Cerebellar nuclear complex (tissue), 1 donor: ENCODE results near the gene LRRD1.
"Not testable (repeated sequence)": the region's sequence is repeated elsewhere in the genome, so short reads cannot be mapped to it uniquely, and the experiment has no call there.

Experiments
- DNase-seq, 2 experiments: peaks; one replicate each; lab custom pipeline; 2025; lab: John Stamatoyannopoulos, UW

Gene LRRD1

DNA sequence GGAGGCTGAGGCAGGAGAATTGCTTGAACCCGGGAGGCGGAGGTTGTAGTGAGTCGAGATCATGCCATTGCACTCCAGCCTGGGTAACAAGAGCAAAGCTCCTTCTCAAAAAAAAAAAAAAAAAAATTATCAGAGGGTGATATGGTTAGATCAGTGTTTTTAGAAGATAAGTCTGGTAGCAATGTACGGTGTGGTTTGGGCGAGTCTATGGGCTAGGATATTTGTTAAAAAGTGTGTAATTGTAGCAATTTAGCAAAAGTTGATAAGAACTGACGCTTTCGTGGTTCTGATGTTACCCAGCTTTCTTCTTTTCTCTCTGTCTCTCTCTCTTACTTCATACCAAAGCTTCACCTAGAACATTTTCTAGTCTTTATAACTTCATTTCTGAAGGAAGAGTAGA, 37.8 kb downstream of the LRRD1 start:
- no peak for DNase-seq

- no peak for DNase-seq
Measured at GRCh38 chr7:92137557-92137956, 41.4 kb downstream of the LRRD1 start.

GRCh38 chr7:92135052-92135889, 43.7 kb downstream of the LRRD1 start:
- no peak for DNase-seq

DNA sequence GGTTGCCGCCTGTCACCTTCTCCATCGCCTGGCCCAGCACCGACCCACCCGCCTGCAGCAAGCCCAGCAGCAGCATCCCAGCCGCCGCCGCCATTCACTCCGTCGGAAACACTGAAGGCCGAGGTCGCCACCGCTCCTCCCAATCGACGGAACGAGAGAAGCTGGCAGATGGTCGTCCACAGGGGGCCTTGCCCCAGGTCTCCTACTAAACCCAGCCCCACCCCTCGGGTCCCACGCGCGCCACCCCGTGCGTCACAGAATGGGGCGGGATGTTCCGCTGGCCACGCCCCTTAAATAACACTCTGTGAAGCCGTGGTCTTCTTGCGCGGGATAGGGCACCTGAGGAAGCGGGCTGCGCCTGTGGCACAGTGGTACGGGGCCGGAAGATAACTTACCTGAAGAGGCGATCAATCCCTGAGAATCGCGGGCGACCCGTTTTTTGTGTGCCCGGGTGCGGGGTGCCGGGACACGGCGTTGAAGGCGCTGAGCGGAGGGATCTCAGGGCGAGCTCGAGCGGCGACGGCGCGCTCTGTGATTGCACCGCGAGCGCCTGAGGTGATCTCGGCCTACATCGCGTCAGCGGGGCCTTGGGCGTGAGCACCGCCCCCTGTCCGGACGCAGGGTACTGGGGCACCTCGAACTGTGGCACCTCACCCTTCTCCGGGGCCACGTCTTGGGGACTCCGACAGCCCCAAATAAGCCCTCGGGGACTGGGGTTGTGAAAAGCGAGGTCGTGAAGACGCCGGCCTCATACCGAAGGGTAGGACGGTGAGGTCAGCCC, 44.5 kb downstream of the LRRD1 start, which contains the start of gene CYP51A1:
Gene CYP51A1 (minus strand): TSS at position 207 of the 781 bp plus-strand sequence. CDS start 113 bp downstream, at position 94.
- peak; percentile 44 to 68 for DNase-seq

DNA sequence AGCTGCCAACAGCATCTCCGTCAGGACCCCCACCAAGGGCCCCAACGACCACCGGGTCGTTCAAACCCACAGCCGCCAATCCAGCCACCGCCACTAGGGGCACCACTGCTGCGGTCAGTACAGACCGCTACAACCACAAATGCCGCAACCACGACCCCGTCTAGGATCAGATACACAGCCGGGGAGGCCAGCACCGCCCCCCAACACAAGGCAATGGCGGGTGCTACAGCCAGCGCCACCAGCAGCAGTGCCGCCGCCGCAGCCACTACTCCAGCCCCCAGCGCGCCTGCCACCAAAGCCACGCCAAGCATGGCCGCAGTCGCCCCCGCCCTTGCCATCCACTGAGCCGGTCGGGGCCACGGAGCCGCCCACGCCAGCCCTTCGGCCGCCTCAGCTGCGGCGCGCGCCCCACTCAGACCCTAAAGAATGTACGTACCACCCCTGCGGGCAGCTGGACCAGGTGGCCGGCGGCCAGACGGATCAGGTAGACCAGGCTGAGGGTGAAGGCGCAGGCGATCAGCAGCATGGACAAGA, 45.1 kb downstream of the LRRD1 start:
- DNase-seq = peak in 1 of 2 experiments; percentile 56

GRCh38 chr7:92133133-92133736, 45.7 kb downstream of the LRRD1 start:
- peak in 1 of 2 experiments; percentile 56 for DNase-seq

- no peak for DNase-seq
Measured at GRCh38 chr7:92131764-92132330, 47.1 kb downstream of the LRRD1 start.

GRCh38 chr7:92131093-92131492, 47.8 kb downstream of the LRRD1 start:
- DNase-seq = no peak

DNA sequence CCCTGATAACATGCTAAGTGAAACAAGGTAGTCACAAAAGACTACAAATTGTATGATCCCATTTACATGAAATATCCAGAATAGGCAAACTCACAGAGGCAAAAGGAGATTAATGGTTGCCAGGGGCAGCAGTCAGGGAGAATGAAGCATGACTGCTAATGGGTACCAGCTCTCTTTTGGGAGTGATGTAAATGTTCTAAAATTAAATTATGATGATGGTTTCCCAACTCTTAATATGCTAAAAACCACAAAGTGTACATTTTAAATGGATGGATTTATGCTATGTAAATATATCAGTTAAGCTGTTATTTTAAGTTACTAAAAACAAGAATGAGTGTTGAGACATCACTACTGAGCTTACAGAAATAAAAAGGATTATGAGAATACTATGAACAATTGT, 57.3 kb downstream of the LRRD1 start:
- DNase-seq = no peak

DNA sequence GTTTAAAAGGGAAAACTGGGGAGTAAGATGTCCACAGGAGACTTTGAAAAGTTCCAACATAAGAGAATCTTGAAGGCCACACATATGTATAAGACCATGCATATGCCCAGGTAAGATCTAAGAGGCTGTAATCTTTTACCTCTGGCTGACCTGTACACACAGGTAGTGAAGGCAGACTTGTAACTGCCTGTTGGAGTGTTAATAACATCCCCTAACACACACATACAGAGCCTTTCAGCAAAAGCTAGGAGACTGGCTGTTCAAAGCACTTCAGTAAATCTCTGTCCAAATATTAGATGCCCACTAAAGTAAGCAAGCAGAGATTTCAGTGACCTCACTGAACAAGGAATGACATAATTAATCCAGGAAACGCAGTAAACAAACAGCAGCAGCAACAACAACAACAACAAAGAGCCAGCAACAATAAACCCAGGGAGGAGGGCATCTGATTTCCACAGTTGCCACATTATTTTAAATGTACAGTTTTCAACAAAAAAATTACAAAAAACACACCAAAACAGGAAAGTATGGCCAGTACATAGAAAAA, 59.7 kb downstream of the LRRD1 start:
- no peak for DNase-seq

- DNase-seq = no peak
Measured at GRCh38 chr7:92116949-92117348, 62.0 kb downstream of the LRRD1 start.

DNA sequence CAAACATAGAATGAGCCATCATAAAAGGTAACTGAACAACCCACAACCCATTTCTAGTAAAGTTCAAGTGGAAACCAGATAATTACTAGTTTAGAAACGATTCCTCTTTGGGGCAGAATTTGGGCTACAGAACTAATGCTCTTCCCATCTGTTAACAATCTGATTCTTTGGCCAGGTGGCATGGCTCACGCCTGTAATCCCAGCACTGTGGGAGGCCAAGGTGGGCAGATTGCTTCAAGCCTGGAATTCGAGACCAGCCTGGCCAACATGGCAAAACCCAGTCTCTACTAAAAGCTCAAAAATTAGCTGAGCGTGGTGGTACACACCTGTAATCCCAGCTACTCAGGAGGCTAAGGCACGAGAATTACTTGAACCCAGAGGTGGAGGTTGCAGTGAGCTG, 63.1 kb downstream of the LRRD1 start:
- DNase-seq = no peak

DNA sequence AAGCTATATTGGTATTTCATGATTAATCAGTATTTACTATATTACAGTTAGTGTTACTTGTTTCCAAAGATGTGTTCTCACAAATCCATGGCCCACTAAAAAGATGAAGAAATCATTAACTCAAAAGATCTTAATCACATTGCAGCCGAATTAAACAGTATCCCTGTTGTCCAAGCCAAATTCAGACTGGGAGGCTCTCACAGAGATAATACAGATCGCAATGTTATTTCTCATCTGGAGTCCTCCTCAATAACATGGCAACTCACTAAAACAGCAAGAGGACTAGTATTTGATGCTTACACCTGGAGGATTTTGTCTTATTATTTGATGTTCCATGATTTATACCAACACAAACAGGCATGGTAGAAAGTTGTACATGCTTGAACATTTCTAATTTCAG, 68.1 kb downstream of the LRRD1 start:
- DNase-seq = no peak

- DNase-seq = no peak
Measured at GRCh38 chr7:92108821-92109220, 70.1 kb downstream of the LRRD1 start.

DNA sequence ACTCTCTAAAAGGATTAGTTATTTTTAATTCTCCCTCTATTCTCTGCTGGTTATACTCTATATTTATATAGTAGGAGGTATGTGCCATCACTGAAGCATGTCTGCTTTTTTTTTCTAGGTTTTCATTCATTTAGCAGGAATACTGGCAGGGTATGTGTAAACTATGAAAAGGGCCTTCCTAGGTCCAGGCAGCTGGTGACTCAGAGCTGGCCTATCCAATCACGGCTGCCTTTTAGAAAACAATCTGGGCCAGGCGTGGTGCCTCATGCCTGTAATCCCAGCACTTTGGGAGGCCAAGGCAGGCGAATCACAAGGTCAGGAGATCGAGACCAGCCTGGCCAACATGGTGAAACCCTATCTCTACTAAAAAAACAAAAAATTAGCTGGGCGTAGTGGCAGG, 76.1 kb downstream of the LRRD1 start:
- not testable (repeated sequence) for DNase-seq

- no peak for DNase-seq
Measured at GRCh38 chr7:92100534-92100933, 78.4 kb downstream of the LRRD1 start.

- no peak for DNase-seq
Measured at GRCh38 chr7:92095380-92095779, 83.6 kb downstream of the LRRD1 start.
